GM12873 (cell line): Measurements from ENCODE around the gene SERTAD3.

Experiments
- CTCF ChIP-seq: IDR thresholded peaks from 2 replicates; pipeline ENCODE4 v1.5.1; 2012; ENCODE audit warnings: low read depth, mild to moderate bottlenecking, moderate library complexity, low read length, control low read depth; ENCODE audit not compliant: insufficient read depth; ENCODE audit errors: missing control alignments

SERTAD3 gene

DNA sequence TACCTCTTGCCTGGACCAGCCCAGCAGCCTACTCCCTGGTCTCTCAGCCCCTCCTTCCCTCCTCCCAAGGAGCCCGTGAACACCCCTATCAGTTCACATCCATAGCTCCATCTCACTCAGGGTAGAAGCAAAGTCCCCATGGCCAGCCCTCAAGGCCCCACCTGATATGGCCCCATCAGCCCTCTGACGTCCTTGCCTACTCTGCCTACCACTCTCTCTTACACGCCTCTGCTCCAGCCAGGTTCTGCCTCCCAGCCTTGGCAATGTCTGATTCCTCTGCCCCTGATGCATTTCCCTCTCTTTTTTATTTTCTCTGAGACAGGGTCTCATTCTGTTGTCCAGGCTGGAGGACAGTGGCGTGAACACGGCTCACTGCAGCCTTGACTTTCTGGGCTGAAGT lies 7.9 kb upstream of the SERTAD3 start:
- no peak for TF ChIP-seq CTCF

DNA sequence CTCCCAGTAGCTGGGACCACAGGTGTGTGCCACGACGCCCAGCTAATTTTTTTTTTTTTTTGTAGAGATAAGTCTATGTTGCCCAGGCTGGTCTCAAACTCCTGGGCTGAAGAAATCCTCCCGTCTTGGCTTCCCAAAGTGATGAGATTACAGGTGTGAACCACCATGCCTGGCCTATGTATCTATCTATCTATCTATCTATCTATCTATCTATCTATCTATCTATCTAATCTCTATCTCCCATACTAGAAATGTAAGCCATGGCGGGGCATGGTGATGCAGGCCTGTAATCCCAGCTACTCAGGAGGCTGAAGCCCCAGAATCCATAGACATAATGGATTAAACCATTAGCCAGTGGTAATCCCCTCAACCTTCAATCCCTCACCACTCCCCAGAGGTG lies 6.5 kb upstream of the SERTAD3 start:
- no peak for TF ChIP-seq CTCF

DNA sequence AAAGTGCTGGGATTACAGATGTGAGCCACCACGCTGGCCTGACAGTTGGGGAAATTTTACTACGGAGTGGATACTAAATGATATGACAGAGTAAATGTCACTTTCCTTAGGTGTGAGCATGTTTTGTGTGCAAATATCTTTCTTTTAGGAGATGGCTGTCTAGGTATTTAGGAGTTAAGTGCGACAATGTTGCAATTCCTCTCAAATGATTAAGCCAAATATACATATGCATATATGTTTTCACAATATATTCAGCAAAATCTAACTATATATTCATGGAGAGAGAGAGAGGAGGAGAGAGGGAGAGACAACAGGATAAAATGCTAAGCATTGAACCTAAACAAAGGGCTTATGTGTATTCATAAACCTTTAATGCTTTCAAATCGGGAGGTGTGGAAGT lies 5.4 kb upstream of the SERTAD3 start:
- no peak for TF ChIP-seq CTCF

DNA sequence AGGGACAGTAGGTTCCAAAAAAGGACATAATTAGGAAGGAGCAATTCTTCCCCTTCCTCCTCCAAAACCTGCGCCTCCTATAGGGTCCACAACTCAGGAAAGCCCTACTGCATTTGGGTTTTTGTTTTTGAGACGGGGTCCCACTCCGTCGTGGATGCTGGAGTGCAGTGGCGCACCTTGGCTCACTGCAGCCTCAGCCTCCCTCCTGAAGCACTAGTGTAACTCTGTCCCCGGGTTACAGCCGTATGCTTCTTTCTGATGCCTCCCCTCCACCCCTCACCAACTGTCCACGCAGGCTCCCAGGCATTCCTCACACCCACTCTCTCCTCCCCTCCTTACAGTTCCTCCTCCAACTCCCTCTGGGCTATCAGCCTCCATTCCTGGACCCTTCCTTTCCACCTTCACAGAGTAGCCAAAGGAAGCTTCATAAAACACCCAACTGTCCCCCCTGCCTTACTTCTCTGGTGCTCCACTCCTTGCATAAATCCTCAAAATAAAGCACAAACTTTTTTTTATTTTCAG lies 2.2 kb upstream of the SERTAD3 start:
- no peak for TF ChIP-seq CTCF

DNA sequence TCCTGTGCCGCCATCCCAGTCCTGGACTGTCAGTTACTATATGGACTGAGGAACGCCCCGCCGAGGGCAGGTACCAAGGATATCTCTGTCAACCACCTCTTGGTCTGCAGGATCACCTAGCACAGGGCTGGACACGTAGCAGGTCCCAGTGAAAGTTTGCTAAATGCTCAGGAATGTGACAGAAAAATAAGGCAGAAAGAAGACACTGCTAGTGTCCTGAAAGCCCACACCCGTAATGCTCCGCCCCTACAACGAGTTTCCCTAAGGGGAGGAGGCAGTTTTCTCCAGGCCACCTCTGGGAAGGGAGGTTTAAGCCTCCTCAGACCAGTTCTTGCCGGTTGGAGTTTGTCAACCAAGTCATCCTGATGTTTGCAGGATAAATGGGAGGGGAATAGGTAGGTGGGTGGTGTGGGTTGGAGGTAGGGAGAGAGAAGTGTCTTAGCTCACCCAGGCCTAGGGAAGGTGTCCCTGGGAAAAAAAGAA lies 1.7 kb upstream of the SERTAD3 start:
- TF ChIP-seq CTCF = no peak

- TF ChIP-seq CTCF = peak; percentile 41
Measured at GRCh38 chr19:40444825-40445312, 734 bp upstream of the SERTAD3 start.

GRCh38 chr19:40443131-40443999 lies 770 bp downstream of the SERTAD3 start:
- no peak for TF ChIP-seq CTCF
